Ovary (tissue), 9 donors: ENCODE data around the gene FAR1. TPM values are rescaled to one million over a fixed set of nuclear protein-coding genes. Genes with fewer than 3 reads are reported as not detected.

Experiments
- DNase-seq, 5 donors: peaks; one replicate each; pipeline ENCODE4 v3.0.0-alpha.2; 2019 to 2020
- H3K27ac ChIP-seq, 2 donors: fragments of 200-600 bp; one replicate each; pipeline versions ENCODE4 v1.5.1 to v1.8.0; 2019 to 2022
- H3K27me3 ChIP-seq: fragments of 200-600 bp; one replicate; pipeline ENCODE4 v1.8.0; 2022
- H3K36me3 ChIP-seq: fragments of 200-600 bp; sonication (generic); one replicate; pipeline ENCODE4 v1.5.1; 2019
- H3K4me1 ChIP-seq: one replicate; pipeline ENCODE4 v1.8.1; 2013; ENCODE audit warnings: mild to moderate bottlenecking, moderate library complexity; ENCODE audit not compliant: insufficient read depth
- H3K4me3 ChIP-seq: fragments of 200-600 bp; sonication (generic); one replicate; pipeline ENCODE4 v1.5.1; 2017
- H3K9me3 ChIP-seq, 2 donors: fragments of 200-600 bp in 1 of 2; sonication (generic) in 1 of 2; one replicate each; pipeline versions ENCODE4 v1.5.1 to v1.8.1; 2013 to 2019; ENCODE audit warnings: mild to moderate bottlenecking in 1 of 2, moderate library complexity in 1 of 2
- EP300 ChIP-seq: sonication (generic); formaldehyde crosslinking; IDR thresholded peaks from one replicate; pipeline ENCODE4 v1.6.1; 2017; ENCODE audit warnings: antibody characterized with exemption
- POLR2A ChIP-seq: fragments of 450-650 bp; IDR thresholded peaks from one replicate; pipeline ENCODE4 v1.6.1; 2017; ENCODE audit warnings: antibody characterized with exemption, mild to moderate bottlenecking, moderate library complexity
- WGBS, 3 donors: extraction: QIAGEN DNeasy Blood & Tissue Kit in 1 of 3; methylation state at CpG; one replicate each; pipeline versions ENCODE4 v1.1.5 to v1.1.7; 2013 to 2017; 5-methylcytosine and 5-hydroxymethylcytosine counted together
- intact Hi-C, 4 donors: fragments of 100-400 bp; cut with DNase I; formaldehyde crosslinking; loops; one replicate each; pipeline versions ENCODE4 v1.11.0 to v1.15.1; 2022 to 2023
- polyA plus RNA-seq, 2 donors: library from polyadenylated mRNA; stranded (reverse); fragments of 200-250 nt in 1 of 2; fragments of 350-450 nt in 1 of 2; fragmentation: Illumina TruSeq in 1 of 2; extraction: RNeasy Lipid Tissue Mini Kit (QIAGEN cat#74804) in 1 of 2; gene quantifications; one replicate each; pipeline ENCODE4 v1.2.3, GENCODE V29; 2013 to 2014
- total RNA-seq, 7 donors: library from RNA; depleted of rRNA in 2 of 7; stranded (reverse); fragments of >200 nt in 2 of 7; fragmentation: NEBNext Ultra II Directional in 3 of 7; extraction: Animal tissue kit (Norgen Biotek cat#: 25700) in 3 of 7; gene quantifications; one replicate each; pipeline versions ENCODE4 v1.1.0 to v1.2.4, GENCODE V29; 2016 to 2023
- TF ChIP-seq, protein P1 (sequence below), 3 donors: fragments of 450-650 bp in 2 of 3; fragments of 200-600 bp in 1 of 3; IDR thresholded peaks; one replicate each; pipeline versions ENCODE4 v1.5.1 to v1.8.0; 2016 to 2022; ENCODE audit warnings: antibody characterized with exemption in 3 of 3, mild to moderate bottlenecking in 1 of 3
- donor health status: DM: no; HTN: no; CAD: no; lungs with moderate emphysema.
- donor health status: DM: no; HTN: no; CAD: no.
- donor health status: Bipolar disorder and iron deficiency.
- donor health status: DM: yes; HTN: yes; CAD: no.
- donor health status: DM: no; HTN: no; CAD: no.
- donor health status: DM: yes; HTN: yes; CAD: no.

FAR1 gene
- total and polyA plus RNA-seq, 9 donors, result 14.2 to 52.1 (median 39.5) TPM

DNA sequence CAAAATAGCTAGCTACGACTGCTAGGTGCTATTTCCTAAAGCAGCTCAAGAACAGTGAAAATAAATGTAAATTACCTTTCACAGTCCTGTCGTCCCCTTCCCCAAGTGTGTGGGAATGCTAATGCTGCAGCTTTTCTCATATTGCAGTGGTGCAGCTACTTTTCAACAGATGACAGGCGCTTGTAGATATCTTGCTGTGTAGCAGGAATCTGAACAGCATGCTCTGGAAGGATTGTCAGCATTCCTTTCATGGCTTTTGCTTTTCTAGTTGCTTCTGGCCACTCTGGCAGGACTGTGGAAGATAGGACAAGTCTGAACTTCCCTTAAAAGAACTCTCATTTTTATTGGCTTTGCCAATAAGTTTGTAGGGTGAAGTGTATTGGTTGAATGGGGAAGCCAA lies 18.8 kb downstream of the FAR1 start:
- Histone ChIP-seq H3K36me3 (no peaks in the 10 kb centered on the region), H3K27ac (no peak overlapping the region), H3K4me1 (peaks cover 2% of the 10 kb centered on the region), H3K9me3 (no peaks in the 10 kb centered on the region), H3K4me3 (no peak overlapping the region), H3K27me3 (no peaks in the 10 kb centered on the region)
- DNase-seq, result no peak
- 93 to 96% (median 93%) methylated on average over 3 of the region's 3 CpGs for WGBS, 3 donors
- TF ChIP-seq POLR2A (no peak), EP300 (no peak)
- TF ChIP-seq, protein P1, sequence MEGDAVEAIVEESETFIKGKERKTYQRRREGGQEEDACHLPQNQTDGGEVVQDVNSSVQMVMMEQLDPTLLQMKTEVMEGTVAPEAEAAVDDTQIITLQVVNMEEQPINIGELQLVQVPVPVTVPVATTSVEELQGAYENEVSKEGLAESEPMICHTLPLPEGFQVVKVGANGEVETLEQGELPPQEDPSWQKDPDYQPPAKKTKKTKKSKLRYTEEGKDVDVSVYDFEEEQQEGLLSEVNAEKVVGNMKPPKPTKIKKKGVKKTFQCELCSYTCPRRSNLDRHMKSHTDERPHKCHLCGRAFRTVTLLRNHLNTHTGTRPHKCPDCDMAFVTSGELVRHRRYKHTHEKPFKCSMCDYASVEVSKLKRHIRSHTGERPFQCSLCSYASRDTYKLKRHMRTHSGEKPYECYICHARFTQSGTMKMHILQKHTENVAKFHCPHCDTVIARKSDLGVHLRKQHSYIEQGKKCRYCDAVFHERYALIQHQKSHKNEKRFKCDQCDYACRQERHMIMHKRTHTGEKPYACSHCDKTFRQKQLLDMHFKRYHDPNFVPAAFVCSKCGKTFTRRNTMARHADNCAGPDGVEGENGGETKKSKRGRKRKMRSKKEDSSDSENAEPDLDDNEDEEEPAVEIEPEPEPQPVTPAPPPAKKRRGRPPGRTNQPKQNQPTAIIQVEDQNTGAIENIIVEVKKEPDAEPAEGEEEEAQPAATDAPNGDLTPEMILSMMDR (IDR thresholded peaks at IDR 0.05), result no peak
- intact Hi-C loops, result no loop called here

DNA sequence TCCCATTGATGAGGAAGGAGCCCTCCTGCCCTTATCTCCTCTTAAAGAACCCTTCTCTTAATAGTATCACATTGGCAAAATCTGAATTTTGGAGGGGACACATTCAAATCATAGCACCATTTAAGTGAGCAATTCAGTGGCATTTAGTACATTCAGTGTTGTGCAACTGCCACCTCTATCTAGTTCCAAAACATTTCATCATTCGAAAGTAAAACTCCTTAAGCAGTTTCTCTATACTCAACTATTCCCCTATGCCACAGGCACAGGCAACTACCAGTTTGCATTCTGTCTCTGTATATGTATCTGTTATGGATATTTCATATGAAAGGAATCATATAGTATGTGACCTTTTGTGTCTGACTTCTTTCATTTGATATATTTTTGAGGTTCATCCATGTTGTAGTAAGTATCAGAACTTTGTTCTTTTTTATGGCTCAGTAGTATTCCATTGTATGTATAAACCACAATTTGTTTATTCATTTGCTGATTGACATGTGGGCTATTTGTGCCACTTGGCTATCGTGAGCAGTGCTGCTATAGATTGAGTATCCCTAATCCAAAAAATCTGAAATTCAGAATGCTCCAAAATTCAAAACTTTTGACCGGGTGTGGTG lies 22.9 kb downstream of the FAR1 start:
- 97 to 100% (median 98%) methylated on average over 3 of the region's 3 CpGs for WGBS, 3 donors
- intact Hi-C loops, result no loop called here
- no peak for TF ChIP-seq EP300
- TF ChIP-seq POLR2A, result no peak
- TF ChIP-seq, protein P1 (IDR thresholded peaks at IDR 0.05), result no peak

DNA sequence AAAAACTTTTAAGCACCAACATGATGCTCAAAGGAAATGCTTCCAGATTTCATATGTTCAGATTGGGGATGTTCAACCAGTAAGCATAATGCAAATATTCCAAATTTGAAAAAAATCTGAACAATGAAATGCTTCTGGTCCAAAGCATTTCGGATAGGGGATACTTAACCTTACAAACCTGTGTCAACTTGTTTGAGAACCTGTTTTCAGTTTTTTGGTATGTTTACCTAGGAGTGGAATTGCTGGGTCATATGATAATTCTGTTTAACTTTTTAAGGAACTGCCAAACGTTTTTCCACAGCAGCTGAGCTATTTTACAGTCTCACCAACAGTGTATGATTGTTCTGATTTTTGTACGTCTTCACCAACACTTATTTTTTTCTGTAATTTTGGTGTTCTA lies 23.7 kb downstream of the FAR1 start:
- intact Hi-C loops, result no loop called here
- Histone ChIP-seq H3K9me3 (no peaks in the 10 kb centered on the region), H3K27ac (no peak overlapping the region), H3K27me3 (no peaks in the 10 kb centered on the region), H3K4me1 (no peaks in the 10 kb centered on the region), H3K4me3 (no peak overlapping the region), H3K36me3 (no peaks in the 10 kb centered on the region)
- DNase-seq, result no peak
- 56 to 62% (median 59%) methylated on average over 3 of the region's 3 CpGs for WGBS, 3 donors
- TF ChIP-seq, protein P1 (IDR thresholded peaks at IDR 0.05), result no peak
- TF ChIP-seq POLR2A (no peak), EP300 (no peak)

More for the DNA sequence above, 22.9 kb downstream of the FAR1 start:
- H3K9me3 ChIP-seq, result no peaks in the 10 kb centered on the region
- no peak overlapping the region for H3K27ac ChIP-seq
- H3K27me3 ChIP-seq, result no peaks in the 10 kb centered on the region
- H3K4me1 ChIP-seq, result no peaks in the 10 kb centered on the region
- H3K36me3 ChIP-seq, result no peaks in the 10 kb centered on the region
- DNase-seq, result no peak
- H3K4me3 ChIP-seq, result no peak overlapping the region

DNA sequence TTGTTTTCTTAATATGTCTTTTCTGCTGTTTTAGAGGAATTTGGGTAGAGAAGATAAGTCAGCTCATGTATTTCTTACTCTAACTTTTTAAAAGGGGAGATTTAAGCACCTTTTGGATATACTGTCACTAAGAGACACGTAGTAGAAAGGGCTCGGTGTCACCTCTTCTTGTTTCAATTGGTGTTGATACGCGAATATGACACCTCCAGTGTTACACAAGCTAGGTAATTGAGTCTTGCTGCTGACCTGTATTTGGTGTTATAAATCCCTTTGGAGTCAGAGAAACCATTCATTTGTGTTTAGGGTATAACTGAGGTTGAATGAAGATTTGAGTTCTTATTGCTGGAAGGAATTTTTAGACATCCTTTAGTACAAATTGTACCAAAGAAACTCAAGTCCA lies 25.6 kb downstream of the FAR1 start:
- intact Hi-C loops, result no loop called here
- H3K27me3 ChIP-seq, result no peaks in the 10 kb centered on the region
- no peak for DNase-seq
- no peak overlapping the region for H3K4me3 ChIP-seq
- no peaks in the 10 kb centered on the region for H3K36me3 ChIP-seq
- 91 to 94% (median 91%) methylated on average over 4 of the region's 4 CpGs for whole genome bisulfite sequencing, 3 donors
- H3K4me1 ChIP-seq, result no peaks in the 10 kb centered on the region
- H3K9me3 ChIP-seq, result no peaks in the 10 kb centered on the region
- no peak overlapping the region for H3K27ac ChIP-seq
- TF ChIP-seq, protein P1 (IDR thresholded peaks at IDR 0.05), result no peak
- TF ChIP-seq POLR2A (no peak), EP300 (no peak)
